Measurements from ENCODE around the gene TEAD1. TPM values are rescaled to one million over a fixed set of nuclear protein-coding genes. Genes with fewer than 3 reads are reported as not detected.

Gene TEAD1
- total RNA-seq, 2 experiments from 2014 or later = 5.6 to 10.8 TPM

- Histone ChIP-seq H3K4me2 (ENCODE audit: low read length) (no peak overlapping the region), H3K4me1 (ENCODE audit: insufficient read depth, low read length, poor library complexity, severe bottlenecking) (no peaks in the 10 kb centered on the region), H3K9me2 (ENCODE audit: insufficient read depth, low read length) (no peaks in the 10 kb centered on the region), H3K27ac (ENCODE audit: low read depth, low read length, poor library complexity, severe bottlenecking) (no peak overlapping the region), H3K36me3 (ENCODE audit: insufficient read depth, low read length) (no peaks in the 10 kb centered on the region; the same call in 1 of the 2 replicates), H3K4me3 (ENCODE audit: low read depth, low read length, poor library complexity, severe bottlenecking) (no peak overlapping the region), H3K9me3 (ENCODE audit: low read length) (no peaks in the 10 kb centered on the region), H4K20me1 (ENCODE audit: insufficient read depth, low read length) (no peaks in the 10 kb centered on the region), H3K79me2 (ENCODE audit: insufficient read depth, low read depth, low read length) (no peaks in the 10 kb centered on the region), H2AFZ (ENCODE audit: low read length) (no peak overlapping the region)
- intact Hi-C loops (cut with micrococcal nuclease; ENCODE audit: unreplicated experiment) = loop anchor here (10.0 kb wide), 1 partner anchor 208 kb away; the partner anchor contains the start of gene TEAD1
- CTCF ChIA-PET (ENCODE audit: unreplicated experiment) = interaction anchor here (0.5 kb wide), 1 partner anchor 215 kb away, joined by 3 read pairs; no protein-coding TSS in a partner anchor
- no peak for DNase-seq (ENCODE audit: low spot score)
- BruUV-seq (replicated peaks) = no TSS peak
- TF ChIP-seq EZH2phosphoT487 (IDR thresholded peaks at IDR 0.05; ENCODE audit: borderline replicate concordance, low read depth, low read length) (no peak), CTCF (conservative IDR thresholded peaks at IDR 0.05; ENCODE audit: low read length) (no peak)
- POLR2A ChIA-PET = no interaction called here
These were observed 208.4 kb downstream of the TEAD1 start for GRCh38 chr11:12882670-12883069.

GRCh38 chr11:12884751-12885318, 210.6 kb downstream of the TEAD1 start:
- Histone ChIP-seq H3K4me3 (ENCODE audit: low read depth, low read length, poor library complexity, severe bottlenecking) (no peak overlapping the region), H2AFZ (ENCODE audit: low read length) (no peak overlapping the region), H3K4me1 (ENCODE audit: insufficient read depth, low read length, poor library complexity, severe bottlenecking) (no peaks in the 10 kb centered on the region), H3K27ac (ENCODE audit: low read depth, low read length, poor library complexity, severe bottlenecking) (no peak overlapping the region), H3K79me2 (ENCODE audit: insufficient read depth, low read depth, low read length) (no peaks in the 10 kb centered on the region), H3K4me2 (ENCODE audit: low read length) (no peak overlapping the region), H4K20me1 (ENCODE audit: insufficient read depth, low read length) (no peaks in the 10 kb centered on the region), H3K9me3 (ENCODE audit: low read length) (no peaks in the 10 kb centered on the region), H3K36me3 (ENCODE audit: insufficient read depth, low read length) (no peaks in the 10 kb centered on the region; the same call in 1 of the 2 replicates), H3K9me2 (ENCODE audit: insufficient read depth, low read length) (no peaks in the 10 kb centered on the region)
- no peak for TF ChIP-seq EZH2phosphoT487 (IDR thresholded peaks at IDR 0.05; ENCODE audit: borderline replicate concordance, low read depth, low read length)
- TF ChIP-seq CTCF (conservative IDR thresholded peaks at IDR 0.05; ENCODE audit: low read length) = no peak
- DNase-seq (ENCODE audit: low spot score) = no peak
- CTCF ChIA-PET (ENCODE audit: unreplicated experiment) = no interaction called here
- intact Hi-C loops (cut with micrococcal nuclease; ENCODE audit: unreplicated experiment) = loop anchor here (10.0 kb wide), 1 partner anchor 210 kb away; the partner anchor contains the start of gene TEAD1
- no TSS peak for BruUV-seq (replicated peaks)
- POLR2A ChIA-PET = no interaction called here

- no peaks in the 10 kb centered on the region; the same call in 1 of the 2 replicates for H3K36me3 ChIP-seq (ENCODE audit: insufficient read depth, low read length)
- BruUV-seq (replicated peaks) = no TSS peak
- intact Hi-C loops (cut with micrococcal nuclease; ENCODE audit: unreplicated experiment) = loop anchor here (10.0 kb wide), 1 partner anchor 211 kb away; the partner anchor contains the start of gene TEAD1
These were observed 211.6 kb downstream of the TEAD1 start for GRCh38 chr11:12885717-12886239.

More at GRCh38 chr11:12885717-12886239, 211.6 kb downstream of the TEAD1 start:
- Histone ChIP-seq H3K9me3 (ENCODE audit: low read length) (no peaks in the 10 kb centered on the region), H3K9me2 (ENCODE audit: insufficient read depth, low read length) (no peaks in the 10 kb centered on the region), H3K4me2 (ENCODE audit: low read length) (no peak overlapping the region), H3K27ac (ENCODE audit: low read depth, low read length, poor library complexity, severe bottlenecking) (no peak overlapping the region), H3K4me3 (ENCODE audit: low read depth, low read length, poor library complexity, severe bottlenecking) (no peak overlapping the region), H4K20me1 (ENCODE audit: insufficient read depth, low read length) (no peaks in the 10 kb centered on the region), H2AFZ (ENCODE audit: low read length) (no peak overlapping the region), H3K79me2 (ENCODE audit: insufficient read depth, low read depth, low read length) (no peaks in the 10 kb centered on the region), H3K4me1 (ENCODE audit: insufficient read depth, low read length, poor library complexity, severe bottlenecking) (no peaks in the 10 kb centered on the region)
- no peak for DNase-seq (ENCODE audit: low spot score)
- TF ChIP-seq EZH2phosphoT487 (IDR thresholded peaks at IDR 0.05; ENCODE audit: borderline replicate concordance, low read depth, low read length) (no peak), CTCF (conservative IDR thresholded peaks at IDR 0.05; ENCODE audit: low read length) (no peak)
- POLR2A ChIA-PET = no interaction called here
- CTCF ChIA-PET (ENCODE audit: unreplicated experiment) = no interaction called here
